Epithelial cell of proximal tubule (primary cell): Measurements from ENCODE around the gene SLC26A8. TPM values are rescaled to one million over a fixed set of nuclear protein-coding genes. Genes with fewer than 3 reads are reported as not detected.
"Not testable (repeated sequence)": the region's sequence is repeated elsewhere in the genome, so short reads cannot be mapped to it uniquely, and the experiment has no call there.

Experiments used
- DNase-seq: peaks from one replicate; pipeline ENCODE4 v3.0.0-alpha.2; 2011; ENCODE audit warnings: low read depth
- H3K4me3 ChIP-seq: 2 replicates; pipeline ENCODE4 v1.5.1; 2011; ENCODE audit warnings: low read depth, mild to moderate bottlenecking, low read length
- total RNA-seq: library from RNA; depleted of rRNA; stranded (reverse); fragments of >200 nt; gene quantifications from 2 replicates; pipeline ENCODE4 v1.2.3, GENCODE V29; 2015
- TF ChIP-seq, protein P1 (sequence below): conservative IDR thresholded peaks from 2 replicates; pipeline ENCODE4 v1.5.1; 2012; ENCODE audit warnings: low read depth, mild to moderate bottlenecking, low read length

SLC26A8 gene
- total RNA-seq, 1 donor from 2014 or later = not detected

DNA sequence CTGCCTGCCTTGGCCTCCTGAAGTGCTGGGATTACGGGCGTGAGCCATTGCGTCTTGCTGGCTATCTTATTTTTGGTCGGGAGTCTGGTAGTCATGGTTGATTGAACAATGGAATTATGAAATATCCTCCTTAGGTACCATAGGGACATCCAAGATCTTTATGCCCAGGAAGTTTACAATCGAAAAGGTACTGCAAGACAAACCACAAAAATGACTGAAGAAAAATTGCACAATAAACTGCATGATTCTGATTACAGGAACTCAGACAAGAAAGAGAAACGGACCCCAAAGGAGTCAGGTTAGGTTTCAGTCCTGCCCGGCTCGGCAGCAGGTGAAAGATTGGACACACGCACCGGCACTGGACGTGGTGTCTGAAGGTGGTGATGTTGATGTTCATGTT lies 5.3 kb downstream of the SLC26A8 start:
- TF ChIP-seq, protein P1, sequence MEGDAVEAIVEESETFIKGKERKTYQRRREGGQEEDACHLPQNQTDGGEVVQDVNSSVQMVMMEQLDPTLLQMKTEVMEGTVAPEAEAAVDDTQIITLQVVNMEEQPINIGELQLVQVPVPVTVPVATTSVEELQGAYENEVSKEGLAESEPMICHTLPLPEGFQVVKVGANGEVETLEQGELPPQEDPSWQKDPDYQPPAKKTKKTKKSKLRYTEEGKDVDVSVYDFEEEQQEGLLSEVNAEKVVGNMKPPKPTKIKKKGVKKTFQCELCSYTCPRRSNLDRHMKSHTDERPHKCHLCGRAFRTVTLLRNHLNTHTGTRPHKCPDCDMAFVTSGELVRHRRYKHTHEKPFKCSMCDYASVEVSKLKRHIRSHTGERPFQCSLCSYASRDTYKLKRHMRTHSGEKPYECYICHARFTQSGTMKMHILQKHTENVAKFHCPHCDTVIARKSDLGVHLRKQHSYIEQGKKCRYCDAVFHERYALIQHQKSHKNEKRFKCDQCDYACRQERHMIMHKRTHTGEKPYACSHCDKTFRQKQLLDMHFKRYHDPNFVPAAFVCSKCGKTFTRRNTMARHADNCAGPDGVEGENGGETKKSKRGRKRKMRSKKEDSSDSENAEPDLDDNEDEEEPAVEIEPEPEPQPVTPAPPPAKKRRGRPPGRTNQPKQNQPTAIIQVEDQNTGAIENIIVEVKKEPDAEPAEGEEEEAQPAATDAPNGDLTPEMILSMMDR = no peak
- no peak for DNase-seq
- H3K4me3 ChIP-seq = no peak overlapping the region

DNA sequence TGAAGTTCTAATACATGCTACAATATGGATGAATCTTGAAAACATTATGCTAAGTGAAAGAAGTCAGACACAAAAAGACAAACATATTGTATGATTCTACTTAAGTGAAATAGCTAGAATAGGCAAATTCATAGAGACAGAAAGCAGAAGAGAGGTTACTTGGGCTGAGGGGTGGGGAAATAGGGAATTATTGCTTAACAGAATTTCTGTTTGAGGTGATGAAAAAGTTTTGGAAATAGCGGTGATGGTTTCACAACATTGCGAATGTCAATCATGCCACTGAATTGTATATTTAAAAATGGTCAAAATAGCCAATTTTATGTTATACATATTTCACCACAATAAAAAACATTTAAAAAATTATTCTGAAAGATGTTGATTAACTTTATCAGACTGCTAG lies 6.1 kb downstream of the SLC26A8 start:
- no peak overlapping the region for H3K4me3 ChIP-seq
- DNase-seq = no peak
- TF ChIP-seq, protein P1 = no peak

DNA sequence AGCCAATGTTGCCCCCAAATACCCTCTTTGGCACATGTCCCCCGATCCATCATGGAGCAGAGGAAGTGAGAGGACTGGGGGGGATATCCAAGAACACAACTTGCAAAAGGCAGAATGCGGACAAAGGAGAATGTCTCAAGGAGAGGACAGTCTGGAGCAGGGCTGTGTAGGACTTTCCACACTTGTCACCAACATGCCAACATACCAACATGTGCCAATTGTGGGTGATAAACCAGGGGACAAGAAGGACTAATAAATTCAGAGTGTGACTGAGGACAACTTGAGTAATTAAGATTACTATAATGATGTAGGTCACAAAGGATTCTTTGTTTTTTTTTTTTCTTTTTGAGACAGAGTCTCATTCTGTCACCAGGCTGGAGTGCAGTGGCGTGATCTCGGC lies 8.8 kb downstream of the SLC26A8 start:
- DNase-seq = no peak
- TF ChIP-seq, protein P1 = no peak
- no peak overlapping the region for H3K4me3 ChIP-seq

DNA sequence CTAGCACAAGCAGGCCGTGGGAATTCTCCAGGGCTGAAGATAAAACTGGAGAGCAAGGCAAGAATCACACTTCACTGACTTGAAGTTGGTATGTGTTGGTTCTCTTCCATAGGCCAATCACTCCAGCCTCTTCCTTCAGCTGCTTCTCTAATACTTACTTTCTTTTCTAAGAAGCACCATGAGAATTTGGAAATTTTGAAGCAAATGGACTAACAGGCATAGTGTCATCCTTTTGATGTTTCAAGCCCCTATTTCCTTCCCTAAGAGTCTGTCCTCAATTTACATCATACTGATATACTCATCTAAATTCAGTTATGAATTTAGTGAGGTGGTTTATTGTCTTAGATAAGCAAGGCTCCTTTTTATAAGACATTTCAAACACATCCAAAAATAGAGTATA lies 24.0 kb downstream of the SLC26A8 start:
- no peak overlapping the region for H3K4me3 ChIP-seq
- DNase-seq = no peak
- TF ChIP-seq, protein P1 = no peak

DNA sequence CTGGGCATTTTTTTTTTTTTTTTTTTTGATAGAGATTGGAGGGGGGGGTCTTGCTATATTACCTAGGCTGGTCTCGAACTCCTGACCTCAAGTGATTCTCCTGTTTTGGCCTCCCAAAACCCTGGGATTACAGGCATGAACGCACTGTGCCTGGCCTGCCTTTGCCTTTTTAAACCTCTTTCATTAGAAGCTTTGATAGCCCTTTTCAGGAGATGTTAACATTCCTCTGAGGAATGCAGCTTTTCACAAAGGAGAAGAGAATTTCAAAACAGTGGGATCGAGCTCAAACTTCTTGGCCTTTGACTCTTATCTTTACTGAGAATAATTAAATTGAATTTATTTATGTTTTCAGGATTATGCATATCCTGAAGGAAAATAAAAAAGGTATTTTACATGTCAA lies 31.3 kb downstream of the SLC26A8 start:
- H3K4me3 ChIP-seq = no peak overlapping the region
- no peak for DNase-seq
- TF ChIP-seq, protein P1 = no peak

DNA sequence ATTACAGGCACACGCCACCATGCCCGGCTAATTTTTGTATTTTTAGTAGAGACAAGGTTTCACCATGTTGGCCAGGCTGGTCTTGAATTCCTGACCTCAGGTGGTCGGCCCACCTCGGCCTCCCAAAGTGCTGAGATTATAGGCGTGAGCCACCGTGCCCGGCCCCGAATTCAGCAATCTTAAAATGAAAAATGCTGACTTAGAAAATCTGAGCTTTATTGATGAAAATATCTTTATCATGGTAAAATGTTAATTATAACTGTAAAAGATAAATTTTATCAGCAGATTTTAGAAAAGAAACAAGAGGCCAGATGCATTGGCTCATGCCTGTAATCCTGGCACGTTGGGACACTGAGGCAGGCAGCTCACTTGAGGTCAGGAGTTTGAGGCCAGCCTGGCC lies 36.4 kb downstream of the SLC26A8 start:
- not testable (repeated sequence) for H3K4me3 ChIP-seq, DNase-seq

DNA sequence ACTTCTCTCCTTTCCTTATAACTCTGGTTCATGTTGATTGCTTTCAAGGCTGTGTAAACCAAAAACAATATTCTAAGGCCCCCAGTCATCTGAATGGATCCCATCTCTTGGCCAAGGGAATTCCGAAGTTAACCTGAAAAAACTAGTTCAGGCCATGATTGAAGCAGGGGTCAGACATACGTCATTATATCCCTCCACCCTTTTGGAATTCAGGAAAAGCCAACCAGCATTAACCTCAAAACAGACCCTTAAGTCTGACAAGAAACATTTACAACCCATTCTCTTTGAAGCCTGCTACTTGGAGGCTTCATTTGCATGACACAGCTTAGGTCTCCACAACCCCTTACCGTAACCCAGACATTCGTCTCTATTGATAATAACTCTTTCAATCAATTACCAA lies 39.7 kb downstream of the SLC26A8 start:
- DNase-seq = no peak
- no peak overlapping the region for H3K4me3 ChIP-seq
- TF ChIP-seq, protein P1 = no peak
